ENCODE measurements around the gene CD300LF. TPM values are rescaled to one million over a fixed set of nuclear protein-coding genes. Genes with fewer than 3 reads are reported as not detected.

The CD300LF gene
- total RNA-seq, 1 experiment from 2014 or later: not detected

- Mint-ChIP-seq H3K4me1 (peaks cover 17% of the 10 kb centered on the region), H3K27ac (no peak overlapping the region), H3K36me3 (no peaks in the 10 kb centered on the region), H3K4me3 (no peak overlapping the region), H3K9me3 (no peaks in the 10 kb centered on the region), H3K27me3 (ENCODE audit: low read depth) (peaks cover 15% of the 10 kb centered on the region)
- ATAC-seq (no peak), DNase-seq (ENCODE audit: low spot score) (no peak)
- TF ChIP-seq MXD4 (CRISPR knock-in tag; IDR thresholded peaks at IDR 0.05; ENCODE audit: borderline replicate concordance) (no peak), GRHL2 (CRISPR knock-in tag; IDR thresholded peaks at IDR 0.05; ENCODE audit: insufficient replicate concordance, severe bottlenecking) (no peak), JAZF1 (CRISPR knock-in tag; IDR thresholded peaks at IDR 0.05) (no peak), SOX15 (CRISPR knock-in tag; IDR thresholded peaks at IDR 0.05) (no peak), ZNF423 (CRISPR knock-in tag; IDR thresholded peaks at IDR 0.05) (no peak), TEAD4 (CRISPR knock-in tag; IDR thresholded peaks at IDR 0.05) (no peak), CBFB (CRISPR knock-in tag; IDR thresholded peaks at IDR 0.05; ENCODE audit: low read depth) (no peak), SMAD3 (CRISPR knock-in tag; IDR thresholded peaks at IDR 0.05; ENCODE audit: borderline replicate concordance) (no peak), NFE2L1 (CRISPR knock-in tag; IDR thresholded peaks at IDR 0.05) (no peak), RELA (CRISPR knock-in tag; IDR thresholded peaks at IDR 0.05; ENCODE audit: borderline replicate concordance) (no peak)
- TF ChIP-seq, protein P1, sequence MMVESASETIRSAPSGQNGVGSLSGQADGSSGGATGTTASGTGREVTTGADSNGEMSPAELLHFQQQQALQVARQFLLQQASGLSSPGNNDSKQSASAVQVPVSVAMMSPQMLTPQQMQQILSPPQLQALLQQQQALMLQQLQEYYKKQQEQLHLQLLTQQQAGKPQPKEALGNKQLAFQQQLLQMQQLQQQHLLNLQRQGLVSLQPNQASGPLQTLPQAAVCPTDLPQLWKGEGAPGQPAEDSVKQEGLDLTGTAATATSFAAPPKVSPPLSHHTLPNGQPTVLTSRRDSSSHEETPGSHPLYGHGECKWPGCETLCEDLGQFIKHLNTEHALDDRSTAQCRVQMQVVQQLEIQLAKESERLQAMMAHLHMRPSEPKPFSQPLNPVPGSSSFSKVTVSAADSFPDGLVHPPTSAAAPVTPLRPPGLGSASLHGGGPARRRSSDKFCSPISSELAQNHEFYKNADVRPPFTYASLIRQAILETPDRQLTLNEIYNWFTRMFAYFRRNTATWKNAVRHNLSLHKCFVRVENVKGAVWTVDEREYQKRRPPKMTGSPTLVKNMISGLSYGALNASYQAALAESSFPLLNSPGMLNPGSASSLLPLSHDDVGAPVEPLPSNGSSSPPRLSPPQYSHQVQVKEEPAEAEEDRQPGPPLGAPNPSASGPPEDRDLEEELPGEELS (CRISPR knock-in tag; IDR thresholded peaks at IDR 0.05): no peak
- TF ChIP-seq, protein P2, sequence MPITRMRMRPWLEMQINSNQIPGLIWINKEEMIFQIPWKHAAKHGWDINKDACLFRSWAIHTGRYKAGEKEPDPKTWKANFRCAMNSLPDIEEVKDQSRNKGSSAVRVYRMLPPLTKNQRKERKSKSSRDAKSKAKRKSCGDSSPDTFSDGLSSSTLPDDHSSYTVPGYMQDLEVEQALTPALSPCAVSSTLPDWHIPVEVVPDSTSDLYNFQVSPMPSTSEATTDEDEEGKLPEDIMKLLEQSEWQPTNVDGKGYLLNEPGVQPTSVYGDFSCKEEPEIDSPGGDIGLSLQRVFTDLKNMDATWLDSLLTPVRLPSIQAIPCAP (CRISPR knock-in tag; IDR thresholded peaks at IDR 0.05): no peak
- TF ChIP-seq, protein P3, sequence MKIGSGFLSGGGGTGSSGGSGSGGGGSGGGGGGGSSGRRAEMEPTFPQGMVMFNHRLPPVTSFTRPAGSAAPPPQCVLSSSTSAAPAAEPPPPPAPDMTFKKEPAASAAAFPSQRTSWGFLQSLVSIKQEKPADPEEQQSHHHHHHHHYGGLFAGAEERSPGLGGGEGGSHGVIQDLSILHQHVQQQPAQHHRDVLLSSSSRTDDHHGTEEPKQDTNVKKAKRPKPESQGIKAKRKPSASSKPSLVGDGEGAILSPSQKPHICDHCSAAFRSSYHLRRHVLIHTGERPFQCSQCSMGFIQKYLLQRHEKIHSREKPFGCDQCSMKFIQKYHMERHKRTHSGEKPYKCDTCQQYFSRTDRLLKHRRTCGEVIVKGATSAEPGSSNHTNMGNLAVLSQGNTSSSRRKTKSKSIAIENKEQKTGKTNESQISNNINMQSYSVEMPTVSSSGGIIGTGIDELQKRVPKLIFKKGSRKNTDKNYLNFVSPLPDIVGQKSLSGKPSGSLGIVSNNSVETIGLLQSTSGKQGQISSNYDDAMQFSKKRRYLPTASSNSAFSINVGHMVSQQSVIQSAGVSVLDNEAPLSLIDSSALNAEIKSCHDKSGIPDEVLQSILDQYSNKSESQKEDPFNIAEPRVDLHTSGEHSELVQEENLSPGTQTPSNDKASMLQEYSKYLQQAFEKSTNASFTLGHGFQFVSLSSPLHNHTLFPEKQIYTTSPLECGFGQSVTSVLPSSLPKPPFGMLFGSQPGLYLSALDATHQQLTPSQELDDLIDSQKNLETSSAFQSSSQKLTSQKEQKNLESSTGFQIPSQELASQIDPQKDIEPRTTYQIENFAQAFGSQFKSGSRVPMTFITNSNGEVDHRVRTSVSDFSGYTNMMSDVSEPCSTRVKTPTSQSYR (CRISPR knock-in tag; IDR thresholded peaks at IDR 0.05): no peak
- TF ChIP-seq, protein P4, sequence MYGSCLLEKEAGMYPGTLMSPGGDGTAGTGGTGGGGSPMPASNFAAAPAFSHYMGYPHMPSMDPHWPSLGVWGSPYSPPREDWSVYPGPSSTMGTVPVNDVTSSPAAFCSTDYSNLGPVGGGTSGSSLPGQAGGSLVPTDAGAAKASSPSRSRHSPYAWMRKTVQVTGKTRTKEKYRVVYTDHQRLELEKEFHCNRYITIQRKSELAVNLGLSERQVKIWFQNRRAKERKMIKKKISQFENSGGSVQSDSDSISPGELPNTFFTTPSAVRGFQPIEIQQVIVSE (CRISPR knock-in tag; IDR thresholded peaks at IDR 0.05; ENCODE audit: borderline replicate concordance): no peak
- TF ChIP-seq, protein P5, sequence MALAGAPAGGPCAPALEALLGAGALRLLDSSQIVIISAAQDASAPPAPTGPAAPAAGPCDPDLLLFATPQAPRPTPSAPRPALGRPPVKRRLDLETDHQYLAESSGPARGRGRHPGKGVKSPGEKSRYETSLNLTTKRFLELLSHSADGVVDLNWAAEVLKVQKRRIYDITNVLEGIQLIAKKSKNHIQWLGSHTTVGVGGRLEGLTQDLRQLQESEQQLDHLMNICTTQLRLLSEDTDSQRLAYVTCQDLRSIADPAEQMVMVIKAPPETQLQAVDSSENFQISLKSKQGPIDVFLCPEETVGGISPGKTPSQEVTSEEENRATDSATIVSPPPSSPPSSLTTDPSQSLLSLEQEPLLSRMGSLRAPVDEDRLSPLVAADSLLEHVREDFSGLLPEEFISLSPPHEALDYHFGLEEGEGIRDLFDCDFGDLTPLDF (CRISPR knock-in tag; IDR thresholded peaks at IDR 0.05): no peak
- POLR2A ChIA-PET: no interaction called here
- CTCF ChIA-PET: interaction anchor here (0.9 to 1.3 kb wide), 2 partner anchors 9 to 23 kb away, joined by 3 to 4 read pairs; no protein-coding TSS in a partner anchor
These were observed 32.5 kb downstream of the CD300LF start for GRCh38 chr17:74680213-74680612.

DNA sequence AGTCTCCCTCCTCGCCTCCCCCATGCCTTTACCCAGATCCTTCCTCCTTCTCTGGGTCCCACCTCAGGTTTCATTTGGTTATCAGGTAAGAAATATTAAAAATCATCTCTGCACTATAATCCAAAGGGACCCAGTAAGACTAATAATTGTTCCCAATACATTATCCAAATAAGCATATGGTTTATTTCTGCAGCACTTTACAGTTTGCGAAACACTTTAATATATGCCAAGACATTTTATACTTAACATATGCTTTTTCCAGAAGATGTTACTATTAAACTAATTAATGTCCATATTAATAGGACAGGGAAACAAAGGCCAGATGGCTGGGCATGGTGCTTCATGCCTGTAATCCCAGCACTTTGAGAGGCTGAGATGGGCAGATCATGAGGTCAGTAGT is 33.3 kb downstream of the CD300LF start:
- Mint-ChIP-seq H3K27ac (no peak overlapping the region), H3K27me3 (ENCODE audit: low read depth) (peaks cover 21% of the 10 kb centered on the region), H3K4me3 (no peak overlapping the region), H3K36me3 (no peaks in the 10 kb centered on the region), H3K4me1 (peaks cover 17% of the 10 kb centered on the region), H3K9me3 (no peaks in the 10 kb centered on the region)
- ATAC-seq: no peak
- POLR2A ChIA-PET: no interaction called here
- no peak for DNase-seq (ENCODE audit: low spot score)
- CTCF ChIA-PET: interaction anchor here (0.7 to 2.3 kb wide), 2 partner anchors 25 to 113 kb away, joined by 3 to 7 read pairs; no protein-coding TSS in a partner anchor
- TF ChIP-seq ZNF396 (CRISPR knock-in tag; IDR thresholded peaks at IDR 0.05; ENCODE audit: borderline replicate concordance): no peak
- TF ChIP-seq OVOL2 (CRISPR knock-in tag; IDR thresholded peaks at IDR 0.05; ENCODE audit: borderline replicate concordance): no peak
- TF ChIP-seq IRF2 (CRISPR knock-in tag; IDR thresholded peaks at IDR 0.05; ENCODE audit: borderline replicate concordance, low read depth): no peak
- no peak for TF ChIP-seq CREM (CRISPR knock-in tag; IDR thresholded peaks at IDR 0.05)
- no peak for TF ChIP-seq ELF4 (CRISPR knock-in tag; IDR thresholded peaks at IDR 0.05; ENCODE audit: low read depth)
- TF ChIP-seq EMX1 (CRISPR knock-in tag; IDR thresholded peaks at IDR 0.05): no peak
- no peak for TF ChIP-seq FOXJ3 (CRISPR knock-in tag; IDR thresholded peaks at IDR 0.05; ENCODE audit: borderline replicate concordance)
- no peak for TF ChIP-seq NR1H2 (CRISPR knock-in tag; IDR thresholded peaks at IDR 0.05)
- TF ChIP-seq, protein P6, sequence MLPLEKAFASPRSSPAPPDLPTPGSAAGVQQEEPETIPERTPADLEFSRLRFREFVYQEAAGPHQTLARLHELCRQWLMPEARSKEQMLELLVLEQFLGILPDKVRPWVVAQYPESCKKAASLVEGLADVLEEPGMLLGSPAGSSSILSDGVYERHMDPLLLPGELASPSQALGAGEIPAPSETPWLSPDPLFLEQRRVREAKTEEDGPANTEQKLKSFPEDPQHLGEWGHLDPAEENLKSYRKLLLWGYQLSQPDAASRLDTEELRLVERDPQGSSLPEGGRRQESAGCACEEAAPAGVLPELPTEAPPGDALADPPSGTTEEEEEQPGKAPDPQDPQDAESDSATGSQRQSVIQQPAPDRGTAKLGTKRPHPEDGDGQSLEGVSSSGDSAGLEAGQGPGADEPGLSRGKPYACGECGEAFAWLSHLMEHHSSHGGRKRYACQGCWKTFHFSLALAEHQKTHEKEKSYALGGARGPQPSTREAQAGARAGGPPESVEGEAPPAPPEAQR (CRISPR knock-in tag; IDR thresholded peaks at IDR 0.05): no peak
- no peak for TF ChIP-seq SOX15 (CRISPR knock-in tag; IDR thresholded peaks at IDR 0.05)
- no peak for TF ChIP-seq CREB1 (CRISPR knock-in tag; IDR thresholded peaks at IDR 0.05)
- TF ChIP-seq, protein P1 (CRISPR knock-in tag; IDR thresholded peaks at IDR 0.05): no peak
- no peak for TF ChIP-seq TEAD1 (CRISPR knock-in tag; IDR thresholded peaks at IDR 0.05)
